A549 (cell line): ENCODE results near the gene PAX1. TPM values are rescaled to one million over a fixed set of nuclear protein-coding genes. Genes with fewer than 3 reads are reported as not detected.
A peak's percentile ranks its signal among the peaks of the same experiment; 100 is the strongest.

ENCODE experiments used
- ATAC-seq, 2 experiments: fragments of 200-7000 bp in 1 of 2; fragments of >200 bp in 1 of 2; cut with Nextera tagmentation in 1 of 2; cut with Tn5 transposase in 1 of 2; 3 replicates each; pipeline versions ENCODE4 v1.8.0 to v1.9.1; 2018 to 2020; ENCODE audit warnings: mild to moderate bottlenecking in 1 of 2, moderate library complexity in 1 of 2
- CTCF ChIA-PET: fragments of 300-600 bp; sonication (Branson Sonifier 250); formaldehyde crosslinking; extraction: SDS; loops from one replicate; lab custom pipeline; 2021; ENCODE audit warnings: antibody characterized with exemption, inconsistent platforms; lab: Yijun Ruan, JAX
- POLR2A ChIA-PET: fragments of 350-600 bp; formaldehyde crosslinking; extraction: SDS; loops from one replicate; lab custom pipeline; 2021; ENCODE audit warnings: antibody characterized with exemption, inconsistent platforms; lab: Yijun Ruan, JAX
- DNase-seq, 2 experiments: peaks; one replicate each; pipeline versions ENCODE4 v3.0.0 to v3.0.0-alpha.2; 2011 to 2016; ENCODE audit warnings: low read depth in 1 of 2, low spot score in 1 of 2
- FAIRE-seq: peaks from 2 replicates; lab custom pipeline; 2011; peaks lifted over from hg19 to GRCh38; lab: Jason Lieb, UNC
- H3K27ac ChIP-seq, 2 experiments: fragments of >200 bp; sonication (Bioruptor Twin); formaldehyde crosslinking; 3 replicates each; pipeline ENCODE4 v1.5.1; 2016 to 2017
- H3K4me1 ChIP-seq: fragments of >200 bp; sonication (Bioruptor Twin); formaldehyde crosslinking; 3 replicates; pipeline ENCODE4 v1.6.1; 2016
- H3K4me2 ChIP-seq: fragments of >200 bp; sonication (Bioruptor Twin); formaldehyde crosslinking; 3 replicates; pipeline ENCODE4 v1.6.1; 2016
- H3K4me3 ChIP-seq: fragments of >200 bp; sonication (Bioruptor Twin); formaldehyde crosslinking; 3 replicates; pipeline ENCODE4 v1.5.1; 2016
- H3K9me3 ChIP-seq: fragments of >200 bp; sonication (Bioruptor Twin); formaldehyde crosslinking; 3 replicates; pipeline ENCODE4 v1.6.1; 2016
- CBX8 ChIP-seq: fragments of 200-600 bp; sonication (generic); IDR thresholded peaks from 2 replicates; pipeline ENCODE4 v1.6.1; 2016
- EP300 ChIP-seq, 2 experiments: fragments of >200 bp; sonication (Bioruptor Twin); formaldehyde crosslinking; IDR thresholded peaks; 2 replicates in 1 of 2; 3 replicates in 1 of 2; pipeline ENCODE4 v1.6.1; 2016 to 2017
- ESRRA ChIP-seq: fragments of 150-350 bp; IDR thresholded peaks from 2 replicates; pipeline ENCODE4 v1.6.1; 2014; ENCODE audit warnings: mild to moderate bottlenecking, low read length, borderline replicate concordance
- FOSB ChIP-seq: fragments of 250-450 bp; sonication (Bioruptor Pico); IDR thresholded peaks from 2 replicates; pipeline ENCODE4 v1.5.0; 2020; ENCODE audit warnings: mild to moderate bottlenecking, moderate library complexity
- FOSL2 ChIP-seq, 2 experiments: fragments of 450-650 bp in 1 of 2; fragments of >200 bp in 1 of 2; sonication (Bioruptor Twin) in 1 of 2; formaldehyde crosslinking; IDR thresholded peaks; 2 replicates each; pipeline versions ENCODE4 v1.5.0 to v1.6.1; 2016 to 2020; ENCODE audit warnings: mild to moderate bottlenecking in 1 of 2, moderate library complexity in 1 of 2
- HOXB13 ChIP-seq: fragments of 250-450 bp; sonication (Bioruptor Pico); IDR thresholded peaks from 2 replicates; pipeline ENCODE4 v1.5.0; 2020; ENCODE audit warnings: low read depth, mild to moderate bottlenecking, moderate library complexity
- HOXB5 ChIP-seq: fragments of 250-450 bp; sonication (Bioruptor Pico); IDR thresholded peaks from 2 replicates; pipeline ENCODE4 v1.5.0; 2020; ENCODE audit warnings: mild to moderate bottlenecking, moderate library complexity
- KDM5A ChIP-seq: fragments of 200-600 bp; sonication (generic); IDR thresholded peaks from 2 replicates; pipeline ENCODE4 v1.6.1; 2016; ENCODE audit warnings: antibody characterized with exemption, mild to moderate bottlenecking
- MAFK ChIP-seq: fragments of 450-650 bp; IDR thresholded peaks from 2 replicates; pipeline ENCODE4 v1.6.1; 2014; ENCODE audit not compliant: partially characterized antibody
- NFE2L2 ChIP-seq: fragments of 150-350 bp; conservative IDR thresholded peaks from 2 replicates; pipeline ENCODE4 v1.6.1; 2014; ENCODE audit warnings: low read length
- POLR2A ChIP-seq: IDR thresholded peaks from 2 replicates; pipeline ENCODE4 v1.6.1; 2012; ENCODE audit warnings: mild to moderate bottlenecking, low read length
- POLR2AphosphoS2 ChIP-seq: conservative IDR thresholded peaks from 2 replicates; pipeline ENCODE4 v1.6.1; 2012; ENCODE audit warnings: low read length, improper control_type of control experiment, inconsistent platforms
- RARB ChIP-seq: fragments of 250-450 bp; sonication (Bioruptor Pico); IDR thresholded peaks from 2 replicates; pipeline ENCODE4 v1.8.0; 2021; ENCODE audit warnings: mild to moderate bottlenecking, moderate library complexity
- RNF2 ChIP-seq: fragments of 200-600 bp; sonication (generic); IDR thresholded peaks from 2 replicates; pipeline ENCODE4 v1.6.1; 2016; ENCODE audit warnings: low read depth, mild to moderate bottlenecking, antibody characterized with exemption, moderate library complexity, borderline replicate concordance
- SMC3 ChIP-seq: fragments of >200 bp; sonication (Bioruptor Twin); formaldehyde crosslinking; IDR thresholded peaks from 3 replicates; pipeline ENCODE4 v1.6.1; 2018; ENCODE audit warnings: inconsistent platforms
- SREBF2 ChIP-seq: fragments of 450-650 bp; IDR thresholded peaks from 2 replicates; pipeline ENCODE4 v1.6.1; 2014; ENCODE audit warnings: mild to moderate bottlenecking, moderate library complexity
- TP53 ChIP-seq: fragments of 250-450 bp; sonication (Bioruptor Pico); IDR thresholded peaks from 2 replicates; pipeline ENCODE4 v1.5.0; 2021; ENCODE audit warnings: mild to moderate bottlenecking, moderate library complexity
- ZSCAN20 ChIP-seq: fragments of 250-450 bp; sonication (Bioruptor Pico); IDR thresholded peaks from 2 replicates; pipeline ENCODE4 v1.8.0; 2022; ENCODE audit warnings: mild to moderate bottlenecking, moderate library complexity
- WGBS: methylation state at CpG from one replicate; pipeline ENCODE4 v1.1.6; 2017; ENCODE audit errors: missing lambda C conversion rate; 5-methylcytosine and 5-hydroxymethylcytosine counted together
- polyA plus RNA-seq, 4 experiments: library from polyadenylated mRNA; depleted of rRNA in 3 of 4; stranded (reverse); fragments of >200 nt; fragmentation: RNase III in 1 of 4; extraction: RNeasy Plus Mini Kit Qiagen cat#74134 plus additional on column Dnase treatment in 1 of 4; gene quantifications; 2 replicates in 3 of 4; 3 replicates in 1 of 4; pipeline ENCODE4 v1.2.3, GENCODE V29; 2011 to 2017
- TF ChIP-seq, protein P1 (sequence below): fragments of 150-350 bp; IDR thresholded peaks from 2 replicates; pipeline ENCODE4 v1.6.1; 2014; ENCODE audit warnings: low read depth, mild to moderate bottlenecking, low read length
- TF ChIP-seq, protein P2 (sequence below): fragments of >200 bp; sonication (Bioruptor Twin); formaldehyde crosslinking; IDR thresholded peaks from 3 replicates; pipeline ENCODE4 v1.6.1; 2016
- TF ChIP-seq, protein P3 (sequence below): fragments of >200 bp; sonication (Bioruptor Twin); formaldehyde crosslinking; IDR thresholded peaks from 2 replicates; pipeline ENCODE4 v1.6.1; 2016
- TF ChIP-seq, protein P4 (sequence below): IDR thresholded peaks from 2 replicates; pipeline ENCODE4 v1.6.1; 2012

Gene PAX1
- polyA plus RNA-seq, 2 of the 4 experiments (the other 2 are of a cell fraction), result not detected

DNA sequence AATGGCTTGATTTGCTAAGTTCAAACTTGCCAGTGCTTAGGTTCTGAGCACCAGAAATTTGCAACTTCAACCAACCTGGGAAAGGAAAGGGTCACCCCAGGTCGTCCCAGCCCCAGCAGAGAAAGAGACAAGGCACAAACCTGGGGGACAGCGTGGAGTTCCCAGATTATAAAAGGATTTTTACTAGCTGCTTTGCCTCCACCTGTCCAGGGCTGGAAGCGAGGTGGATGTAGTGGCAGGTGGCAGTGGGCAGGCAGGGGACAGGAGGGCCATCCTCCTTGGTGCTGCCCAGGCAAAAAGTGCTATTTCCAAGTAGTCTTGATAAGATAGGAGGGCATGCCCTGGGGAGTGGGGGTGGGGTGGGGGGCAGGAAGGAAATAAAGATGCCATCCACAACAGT, 4.9 kb downstream of the PAX1 start (continued):
- no peak for TF ChIP-seq EP300 (IDR thresholded peaks at IDR 0.05)

DNA sequence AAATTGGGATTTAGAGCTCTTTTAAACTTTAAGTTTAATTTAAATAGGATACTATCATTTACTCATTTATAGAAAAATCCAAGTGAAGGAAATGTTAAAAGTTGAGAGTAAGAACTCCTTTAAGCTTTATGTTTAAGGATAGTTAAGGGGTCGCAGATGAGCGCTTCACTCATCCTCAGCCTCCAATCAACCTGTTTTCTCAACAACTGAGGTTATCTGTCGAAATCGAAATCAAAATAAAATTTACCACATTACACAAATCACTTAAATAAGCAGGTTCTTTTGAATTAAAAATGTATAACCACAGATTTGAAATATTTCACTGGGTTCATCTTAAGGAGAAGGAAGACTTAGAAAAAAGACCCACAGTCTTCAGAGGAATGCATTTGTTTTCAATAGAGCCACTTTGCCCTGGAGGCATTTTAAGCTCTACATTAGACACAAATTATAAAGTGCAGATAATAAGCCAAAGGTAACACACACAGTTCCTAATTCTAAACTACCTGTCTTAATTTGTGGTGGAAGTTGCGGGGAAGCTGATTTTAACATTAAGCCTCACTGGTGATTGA, 5.5 kb downstream of the PAX1 start:
- H3K9me3 ChIP-seq, result no peaks in the 10 kb centered on the region
- CTCF ChIA-PET, result interaction anchor here (0.8 to 2.8 kb wide), 4 partner anchors 8 to 395 kb away, joined by 3 to 23 read pairs (median 8); no protein-coding TSS in a partner anchor
- FAIRE-seq (peak; percentile 23), DNase-seq (no peak), ATAC-seq (no peak)
- no peaks in the 10 kb centered on the region for H3K4me1 ChIP-seq
- WGBS, result 50% methylated on average over 5 of the region's 5 CpGs
- H3K4me3 ChIP-seq, result no peak overlapping the region
- POLR2A ChIA-PET, result no interaction called here
- no peak for TF ChIP-seq NFE2L2
- 0 out of 2 replicates have a peak, but pooled peaks have one; percentile 62 for TF ChIP-seq CBX8
- no peak for TF ChIP-seq POLR2AphosphoS2
- TF ChIP-seq, protein P1, sequence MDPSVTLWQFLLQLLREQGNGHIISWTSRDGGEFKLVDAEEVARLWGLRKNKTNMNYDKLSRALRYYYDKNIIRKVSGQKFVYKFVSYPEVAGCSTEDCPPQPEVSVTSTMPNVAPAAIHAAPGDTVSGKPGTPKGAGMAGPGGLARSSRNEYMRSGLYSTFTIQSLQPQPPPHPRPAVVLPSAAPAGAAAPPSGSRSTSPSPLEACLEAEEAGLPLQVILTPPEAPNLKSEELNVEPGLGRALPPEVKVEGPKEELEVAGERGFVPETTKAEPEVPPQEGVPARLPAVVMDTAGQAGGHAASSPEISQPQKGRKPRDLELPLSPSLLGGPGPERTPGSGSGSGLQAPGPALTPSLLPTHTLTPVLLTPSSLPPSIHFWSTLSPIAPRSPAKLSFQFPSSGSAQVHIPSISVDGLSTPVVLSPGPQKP, result no peak
- TF ChIP-seq, protein P2, sequence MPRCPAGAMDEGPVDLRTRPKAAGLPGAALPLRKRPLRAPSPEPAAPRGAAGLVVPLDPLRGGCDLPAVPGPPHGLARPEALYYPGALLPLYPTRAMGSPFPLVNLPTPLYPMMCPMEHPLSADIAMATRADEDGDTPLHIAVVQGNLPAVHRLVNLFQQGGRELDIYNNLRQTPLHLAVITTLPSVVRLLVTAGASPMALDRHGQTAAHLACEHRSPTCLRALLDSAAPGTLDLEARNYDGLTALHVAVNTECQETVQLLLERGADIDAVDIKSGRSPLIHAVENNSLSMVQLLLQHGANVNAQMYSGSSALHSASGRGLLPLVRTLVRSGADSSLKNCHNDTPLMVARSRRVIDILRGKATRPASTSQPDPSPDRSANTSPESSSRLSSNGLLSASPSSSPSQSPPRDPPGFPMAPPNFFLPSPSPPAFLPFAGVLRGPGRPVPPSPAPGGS, result no peak
- 0 out of 2 replicates have a peak, but pooled peaks have one; percentile 26 for TF ChIP-seq RNF2
- no peak overlapping the region for H3K4me2 ChIP-seq
- no peak overlapping the region for H3K27ac ChIP-seq

DNA sequence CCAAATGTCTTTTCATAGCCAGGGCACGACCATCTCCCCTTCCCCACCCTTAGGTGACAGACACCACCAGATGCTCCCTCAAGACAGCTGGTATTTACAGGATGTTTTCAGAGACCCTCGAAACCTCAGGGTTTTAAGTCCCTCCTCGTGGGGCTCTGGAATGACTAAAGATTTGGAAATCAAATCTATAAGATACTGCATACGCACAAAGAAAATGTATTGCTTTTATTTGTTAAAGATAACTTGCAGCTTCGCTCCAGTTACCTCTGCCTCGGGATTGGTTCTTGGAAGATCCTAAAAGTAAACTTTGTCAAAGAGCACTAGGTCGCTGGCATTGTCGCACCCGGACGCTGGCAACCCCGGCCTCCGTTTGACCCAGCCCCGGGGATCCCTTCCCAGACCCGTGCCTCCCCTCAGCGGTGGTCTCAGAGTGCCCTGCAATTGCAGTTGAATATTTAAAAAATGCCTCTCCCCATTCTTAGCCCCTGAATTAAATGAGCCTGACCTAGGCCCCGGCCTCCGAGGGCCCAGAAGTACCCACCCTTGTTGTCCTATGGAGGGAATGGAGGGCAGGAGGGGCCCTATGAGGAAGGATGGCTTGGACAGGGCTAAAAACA, 7.1 kb downstream of the PAX1 start:
- Histone ChIP-seq H3K4me1 (no peaks in the 10 kb centered on the region), H3K4me3 (no peak overlapping the region), H3K4me2 (no peak overlapping the region), H3K9me3 (no peaks in the 10 kb centered on the region), H3K27ac (no peak overlapping the region)
- TF ChIP-seq MAFK, result no peak
- no peak for TF ChIP-seq SREBF2
- no peak for TF ChIP-seq RNF2
- no peak for TF ChIP-seq ESRRA
- no peak for TF ChIP-seq TP53 (CRISPR knock-in tag)
- TF ChIP-seq, protein P2, result no peak
- TF ChIP-seq POLR2A, result no peak
- TF ChIP-seq, protein P3, sequence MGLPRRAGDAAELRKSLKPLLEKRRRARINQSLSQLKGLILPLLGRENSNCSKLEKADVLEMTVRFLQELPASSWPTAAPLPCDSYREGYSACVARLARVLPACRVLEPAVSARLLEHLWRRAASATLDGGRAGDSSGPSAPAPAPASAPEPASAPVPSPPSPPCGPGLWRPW, result no peak
- TF ChIP-seq, protein P4, sequence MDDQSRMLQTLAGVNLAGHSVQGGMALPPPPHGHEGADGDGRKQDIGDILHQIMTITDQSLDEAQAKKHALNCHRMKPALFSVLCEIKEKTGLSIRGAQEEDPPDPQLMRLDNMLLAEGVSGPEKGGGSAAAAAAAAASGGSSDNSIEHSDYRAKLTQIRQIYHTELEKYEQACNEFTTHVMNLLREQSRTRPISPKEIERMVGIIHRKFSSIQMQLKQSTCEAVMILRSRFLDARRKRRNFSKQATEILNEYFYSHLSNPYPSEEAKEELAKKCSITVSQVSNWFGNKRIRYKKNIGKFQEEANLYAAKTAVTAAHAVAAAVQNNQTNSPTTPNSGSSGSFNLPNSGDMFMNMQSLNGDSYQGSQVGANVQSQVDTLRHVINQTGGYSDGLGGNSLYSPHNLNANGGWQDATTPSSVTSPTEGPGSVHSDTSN, result no peak
- TF ChIP-seq ZSCAN20, result no peak
- TF ChIP-seq KDM5A, result no peak
- no peak for TF ChIP-seq FOSL2 (IDR thresholded peaks at IDR 0.05)
- no peak for TF ChIP-seq FOSL2 (CRISPR knock-in tag; IDR thresholded peaks at IDR 0.05)
- TF ChIP-seq FOSB (CRISPR knock-in tag), result no peak
- TF ChIP-seq HOXB5, result no peak
- no peak for TF ChIP-seq HOXB13 (CRISPR knock-in tag)
- no peak for TF ChIP-seq RARB (CRISPR knock-in tag)
- TF ChIP-seq SMC3, result no peak
- no peak for ATAC-seq
- ChIA-PET CTCF (interaction anchor here (0.5 to 8.6 kb wide), 3 partner anchors 9 to 600 kb away, joined by 3 to 115 read pairs (median 12); partner anchors contain the start of gene PAX1), POLR2A (no interaction called here)
- FAIRE-seq, result no peak
- no peak for DNase-seq
- WGBS, result 28% methylated on average over 17 of the region's 17 CpGs
